ENCODE data around the gene EHMT1. TPM values are rescaled to one million over a fixed set of nuclear protein-coding genes. Genes with fewer than 3 reads are reported as not detected.

The EHMT1 gene
- total and polyA plus RNA-seq, 2 experiments from 2014 or later: 162 to 177 TPM

DNA sequence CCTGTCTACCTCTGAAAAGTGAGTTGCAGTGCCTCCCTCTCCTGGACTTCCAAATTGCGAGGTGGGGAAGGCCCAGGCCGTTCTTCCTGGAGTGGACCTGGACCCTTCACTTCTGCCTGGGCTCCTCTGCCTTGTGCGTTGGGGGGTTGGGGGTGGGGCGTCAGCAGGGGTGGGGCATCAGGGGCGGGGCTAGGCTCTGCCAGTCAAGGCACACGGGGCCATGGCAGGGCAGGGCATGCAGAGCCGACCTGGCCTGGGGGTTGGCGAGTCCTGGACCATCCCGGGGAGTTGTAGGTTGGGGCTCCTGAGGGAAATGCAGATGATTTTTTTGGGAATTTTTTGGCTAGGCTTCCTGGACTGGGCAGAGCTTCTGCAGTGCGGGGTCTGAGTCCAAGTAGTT is 87.1 kb downstream of the EHMT1 start (continued):
- no peak for TF ChIP-seq ZNF462 (CRISPR knock-in tag; IDR thresholded peaks at IDR 0.05)

GRCh38 chr9:137707361-137707760 is 88.6 kb downstream of the EHMT1 start:
- H3F3A ChIP-seq (replicated peaks; ENCODE audit: low read depth): 0 out of 2 replicates have a peak, but pooled peaks cover 4% of the 10 kb centered on the region
- peaks cover 32% of the 10 kb centered on the region for H3K36me3 Mint-ChIP-seq (ENCODE audit: low read depth)
- H3K27me3 ChIP-seq (ENCODE audit: insufficient read depth): no peaks in the 10 kb centered on the region
- peaks cover 17% of the 10 kb centered on the region for H3K9me3 Mint-ChIP-seq
- peaks cover 49% of the 10 kb centered on the region for H4K20me1 ChIP-seq (replicated peaks; ENCODE audit: insufficient read depth)
- H3K4me1 Mint-ChIP-seq: peaks cover 50% of the 10 kb centered on the region
- 0 out of 2 replicates have a peak overlapping the region, but pooled peaks have one; percentile 32 for H3K4me2 ChIP-seq
- peak overlapping the region; percentile 60 for H3K27ac Mint-ChIP-seq
- H3K4me3 ChIP-seq: no peak overlapping the region
- H3K27ac ChIP-seq (ENCODE audit: low read depth): 0 out of 2 replicates have a peak overlapping the region, but pooled peaks have one; percentile 39
- no peak overlapping the region for H3K4me3 Mint-ChIP-seq
- ATAC-seq (no peak), DNase-seq (ENCODE audit: low spot score) (no peak)
- peaks cover 2% of the 10 kb centered on the region for H3K36me3 ChIP-seq (ENCODE audit: insufficient read depth)
- peaks cover 16% of the 10 kb centered on the region for H3K27me3 Mint-ChIP-seq (ENCODE audit: insufficient read depth, low read depth, poor library complexity)
- H3K4me1 ChIP-seq (ENCODE audit: insufficient read depth): peaks cover 39% of the 10 kb centered on the region
- H3K9me2 ChIP-seq (ENCODE audit: insufficient read depth): no peaks in the 10 kb centered on the region; the same call in 1 of the 2 replicates
- H3K79me2 ChIP-seq (replicated peaks; ENCODE audit: insufficient read depth): peaks cover 94% of the 10 kb centered on the region
- H2AFZ ChIP-seq: no peak overlapping the region
- no peak for TF ChIP-seq CREB1 (CRISPR knock-in tag; IDR thresholded peaks at IDR 0.05; ENCODE audit: low read depth)
- TF ChIP-seq POLR2AphosphoS5 (IDR thresholded peaks at IDR 0.05; ENCODE audit: low read depth): no peak
- no peak for TF ChIP-seq NANOG (IDR thresholded peaks at IDR 0.05; ENCODE audit: borderline replicate concordance)
- no peak for TF ChIP-seq EZH2 (IDR thresholded peaks at IDR 0.05; ENCODE audit: low read depth, unreplicated experiment)
- no peak for TF ChIP-seq ZNF114 (CRISPR knock-in tag; IDR thresholded peaks at IDR 0.05)
- no peak for TF ChIP-seq ETS1 (IDR thresholded peaks at IDR 0.05)
- no peak for TF ChIP-seq CTCF (conservative IDR thresholded peaks at IDR 0.05; ENCODE audit: low read depth in 2 of 2)
- no peak for TF ChIP-seq JUNB (IDR thresholded peaks at IDR 0.05; ENCODE audit: unreplicated experiment)
- TF ChIP-seq EZH2phosphoT487 (IDR thresholded peaks at IDR 0.05; ENCODE audit: unreplicated experiment): no peak
